GM21526 (cell line): ENCODE data around the gene ALK.

Experiments used
- ATAC-seq: cut with Tn5 transposase; IDR thresholded peaks from one replicate; pipeline ENCODE4 v1.9.1; 2021; ENCODE audit warnings: moderate library complexity; ENCODE audit not compliant: unreplicated experiment, low FRiP score

ALK gene

DNA sequence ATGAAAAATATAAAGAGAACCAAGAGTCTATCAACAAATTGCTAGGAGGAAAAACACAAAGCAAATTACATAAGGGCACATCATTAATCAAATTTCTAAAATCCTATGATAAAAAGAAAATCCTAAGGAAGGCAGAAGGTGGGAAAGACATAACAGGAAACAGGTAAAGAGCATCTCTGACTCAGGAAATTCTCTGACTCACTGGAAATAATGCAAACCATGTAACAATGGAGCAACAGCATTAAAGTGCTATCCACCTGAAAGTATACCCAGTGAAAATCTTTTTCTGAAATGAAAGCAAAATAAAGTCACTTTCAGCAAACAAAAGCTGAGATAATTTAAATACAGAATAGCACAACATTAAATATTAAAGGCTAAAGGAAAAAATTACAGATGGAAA lies 10.9 kb downstream of the ALK start:
- ATAC-seq: no peak

- ATAC-seq: no peak
Measured at GRCh38 chr2:29902356-29902755, 19.0 kb downstream of the ALK start.

DNA sequence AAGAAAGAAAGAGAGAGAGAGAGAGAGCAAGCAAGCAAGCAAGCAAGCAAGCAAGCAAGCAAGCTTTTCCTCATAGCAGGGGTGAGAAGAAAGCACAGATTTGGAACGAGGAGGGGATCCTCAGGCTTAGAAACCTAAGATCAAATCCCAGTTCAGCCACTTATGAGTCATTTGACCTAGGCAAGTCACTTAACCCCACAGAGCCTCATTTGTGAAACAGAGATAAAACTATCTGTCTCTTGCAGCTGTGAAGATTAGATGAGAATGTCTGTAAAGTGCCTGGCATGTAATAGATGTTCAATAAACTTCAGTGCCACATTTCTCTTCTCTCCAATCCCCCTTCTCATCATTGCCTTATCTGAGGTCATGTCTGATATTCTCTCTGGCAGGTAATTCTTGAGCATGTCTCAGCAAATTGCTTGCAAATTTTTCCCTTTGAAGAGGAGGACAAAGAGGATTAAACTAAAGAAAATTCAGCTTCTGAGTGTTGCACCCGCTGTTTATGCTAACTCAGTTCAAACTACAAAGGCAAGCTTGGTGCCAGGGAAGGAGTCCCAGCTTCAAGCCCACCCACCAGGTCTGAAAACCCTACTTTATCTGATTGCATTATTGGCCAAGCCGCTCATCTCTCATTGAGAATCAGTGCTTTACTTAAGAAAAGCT lies 20.3 kb downstream of the ALK start:
- no peak for ATAC-seq

DNA sequence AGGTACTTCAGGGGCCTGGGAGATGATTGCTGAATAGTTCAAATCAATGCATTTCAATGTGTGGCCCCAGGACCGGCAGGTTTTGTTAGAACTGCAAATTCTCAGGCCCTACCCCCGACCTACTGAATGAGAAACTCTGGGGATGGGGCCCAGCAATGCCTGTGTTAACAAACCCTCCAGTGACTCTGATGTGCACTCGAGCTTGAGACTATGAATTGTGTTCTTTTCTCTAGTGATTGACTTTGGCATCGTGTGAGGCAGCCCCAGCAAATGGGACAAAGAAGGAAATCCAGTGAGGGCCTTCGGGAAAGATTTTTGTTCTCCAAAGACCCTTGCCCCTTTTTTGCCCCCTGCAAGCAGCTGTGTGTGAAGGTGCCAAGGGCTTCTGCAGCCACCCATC lies 22.4 kb downstream of the ALK start:
- ATAC-seq: no peak

GRCh38 chr2:29894822-29895614 lies 26.4 kb downstream of the ALK start:
- no peak for ATAC-seq

GRCh38 chr2:29892585-29893259 lies 28.7 kb downstream of the ALK start:
- no peak for ATAC-seq

DNA sequence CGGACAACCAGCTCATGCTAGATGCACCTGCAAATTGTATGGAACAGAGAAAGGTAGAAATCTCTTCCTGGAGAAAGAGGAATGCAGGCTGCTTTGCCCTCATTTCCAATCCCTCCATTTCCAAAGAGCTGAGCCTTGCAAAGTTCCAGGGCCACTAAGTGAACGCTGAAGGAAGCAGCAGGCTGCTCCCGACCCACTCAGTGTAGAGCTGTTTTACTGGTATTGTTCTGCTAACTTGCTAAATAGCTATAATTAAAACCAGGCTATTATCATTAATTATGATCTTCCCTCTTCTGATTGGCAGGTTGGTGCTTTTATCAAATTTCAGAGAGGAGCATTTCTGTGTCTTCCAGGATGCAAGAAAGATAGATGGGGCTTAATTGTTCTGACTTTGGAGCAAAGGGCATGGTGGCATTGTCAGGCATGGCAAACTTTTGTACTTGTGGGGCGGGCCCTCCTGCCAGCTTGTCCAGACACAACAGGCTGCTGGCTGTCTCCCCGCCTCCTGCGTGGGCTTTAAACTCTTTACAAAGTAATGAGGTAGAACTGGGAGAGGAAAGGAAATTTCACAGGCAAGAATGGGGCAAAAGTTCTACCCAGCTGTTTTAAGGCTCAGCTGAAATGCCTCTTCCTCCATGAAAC lies 40.2 kb downstream of the ALK start:
- ATAC-seq: no peak

DNA sequence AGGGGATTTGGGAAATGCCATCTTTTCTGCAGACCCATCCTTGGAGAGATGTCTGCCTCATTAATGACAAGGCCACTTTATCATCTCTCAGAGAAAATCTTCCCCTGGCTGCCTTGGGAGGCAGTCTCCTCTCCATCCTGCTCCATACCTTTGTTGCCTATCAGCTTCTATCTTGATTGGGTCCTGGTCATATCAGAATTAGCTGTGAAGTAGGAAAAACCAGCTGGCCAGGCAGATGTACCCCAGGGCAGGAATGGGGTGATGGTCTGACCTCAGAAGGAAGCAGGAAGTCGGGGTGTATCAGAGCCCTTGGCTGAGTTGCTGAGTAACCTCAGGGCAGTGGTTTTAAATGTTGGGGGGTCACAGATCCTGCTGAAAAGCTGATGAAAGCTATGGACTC lies 41.3 kb downstream of the ALK start:
- no peak for ATAC-seq

GRCh38 chr2:29879456-29879855 lies 41.9 kb downstream of the ALK start:
- no peak for ATAC-seq

GRCh38 chr2:29878898-29879297 lies 42.5 kb downstream of the ALK start:
- no peak for ATAC-seq

GRCh38 chr2:29876374-29876773 lies 45.0 kb downstream of the ALK start:
- ATAC-seq: no peak

GRCh38 chr2:29874745-29875144 lies 46.6 kb downstream of the ALK start:
- no peak for ATAC-seq

DNA sequence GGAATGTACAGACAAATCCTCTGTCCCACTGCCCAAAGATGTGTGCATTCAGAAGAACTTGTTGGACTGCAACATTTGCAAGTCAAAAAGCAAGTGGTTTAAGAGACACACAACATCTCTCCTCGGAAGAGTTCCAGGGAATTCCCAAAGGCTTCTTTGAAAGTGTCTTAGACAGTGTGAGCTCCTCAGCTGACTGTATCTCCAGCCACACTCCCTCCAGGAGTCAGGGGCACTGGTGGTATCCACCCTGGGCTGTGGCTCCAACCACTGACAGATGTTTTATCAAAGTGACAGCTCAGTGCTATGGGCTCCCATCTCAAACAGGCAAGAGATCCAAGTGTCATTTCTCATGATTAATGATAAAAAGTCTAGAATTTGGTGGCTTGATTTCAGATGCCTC lies 48.5 kb downstream of the ALK start:
- ATAC-seq: no peak

DNA sequence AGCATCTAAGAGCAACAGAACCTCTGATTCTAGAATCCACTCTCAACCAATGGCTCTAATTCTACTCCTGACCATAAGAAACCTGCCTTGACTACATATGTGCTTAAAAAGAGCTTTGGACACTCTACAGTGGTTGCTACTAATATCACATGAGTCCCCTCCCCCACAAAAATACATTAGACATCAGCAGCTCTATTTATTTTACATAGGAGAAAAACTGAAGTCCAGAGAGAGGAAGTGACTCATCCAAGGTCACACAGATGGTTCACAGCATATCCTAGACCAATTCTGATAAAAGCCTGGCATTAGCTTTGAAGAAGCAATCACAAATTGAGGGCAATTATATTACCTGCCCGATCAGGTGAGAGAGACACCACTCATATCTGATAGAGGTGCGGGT lies 49.8 kb downstream of the ALK start:
- ATAC-seq: no peak

DNA sequence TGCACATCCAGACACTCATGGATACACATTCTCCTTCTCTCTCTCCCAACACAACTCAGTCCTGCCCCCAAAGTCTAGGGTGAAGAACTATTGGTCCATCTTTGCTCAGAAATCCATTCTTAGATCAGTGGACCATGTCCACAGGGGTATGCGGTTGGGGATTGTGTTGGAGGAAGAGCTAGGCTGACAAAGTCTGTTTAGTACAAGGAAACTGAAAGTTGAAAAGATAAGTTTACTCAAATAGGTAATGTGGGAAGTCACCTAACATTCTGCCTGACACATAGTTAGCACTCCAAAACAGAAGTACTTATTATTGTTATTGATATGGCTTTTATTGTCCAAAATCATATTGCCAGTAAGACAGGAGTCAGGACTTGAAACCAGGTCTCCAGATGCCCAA lies 55.9 kb downstream of the ALK start:
- ATAC-seq: no peak

DNA sequence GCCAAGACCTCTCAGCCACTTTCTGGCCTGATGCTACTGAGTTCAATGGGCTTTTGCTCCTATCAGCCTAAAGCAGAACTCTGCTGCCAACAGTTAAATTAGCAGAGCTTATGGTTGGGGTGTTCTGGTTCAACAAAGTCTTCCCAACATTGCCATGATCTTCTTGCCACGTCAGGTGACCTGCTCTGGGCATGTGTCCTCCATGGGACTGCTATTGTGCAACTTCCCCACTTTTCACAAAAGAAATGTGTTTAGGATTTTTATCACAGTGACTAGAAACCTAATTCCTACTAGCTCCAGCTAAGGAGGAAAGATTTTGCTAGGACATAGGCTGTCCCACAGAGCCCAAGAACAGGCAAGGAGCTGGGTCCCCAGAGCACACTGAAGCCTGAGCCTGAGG lies 56.4 kb downstream of the ALK start:
- no peak for ATAC-seq

GRCh38 chr2:29855924-29856639 lies 65.3 kb downstream of the ALK start:
- ATAC-seq: no peak

GRCh38 chr2:29850794-29851193 lies 70.6 kb downstream of the ALK start:
- no peak for ATAC-seq

GRCh38 chr2:29848566-29849310 lies 72.6 kb downstream of the ALK start:
- ATAC-seq: no peak

DNA sequence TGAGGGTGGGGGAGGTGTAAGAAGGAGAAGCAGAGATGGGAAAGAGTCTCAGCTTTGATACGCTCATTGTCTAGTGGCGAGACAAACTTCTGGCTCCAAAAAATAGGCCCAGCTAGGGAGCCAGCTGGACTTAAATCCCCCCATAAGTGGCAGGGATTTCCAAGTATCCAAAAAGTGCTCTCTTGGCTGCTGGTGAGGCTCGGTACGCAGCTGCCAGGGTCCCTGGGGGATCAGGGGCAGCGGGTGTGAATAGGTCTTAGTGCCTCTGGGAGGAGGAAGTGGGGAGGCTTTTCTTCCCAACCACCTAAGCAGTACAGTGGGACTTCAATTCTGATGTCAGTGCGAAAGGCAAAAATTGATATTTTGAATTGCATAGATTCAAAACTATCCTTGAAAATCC lies 73.5 kb downstream of the ALK start:
- ATAC-seq: no peak
